ENCODE measurements around the gene CHAD.

Gene CHAD

GRCh38 chr17:50468304-50469207, at the start of gene CHAD:
TSS of gene CHAD (minus strand) at chr17:50468880. CDS start at chr17:50468813, 67 bp downstream.
- no peak for DNase-seq

- DNase-seq, result no peak
These were observed 49.1 kb upstream of the CHAD start for GRCh38 chr17:50517504-50518383.

DNA sequence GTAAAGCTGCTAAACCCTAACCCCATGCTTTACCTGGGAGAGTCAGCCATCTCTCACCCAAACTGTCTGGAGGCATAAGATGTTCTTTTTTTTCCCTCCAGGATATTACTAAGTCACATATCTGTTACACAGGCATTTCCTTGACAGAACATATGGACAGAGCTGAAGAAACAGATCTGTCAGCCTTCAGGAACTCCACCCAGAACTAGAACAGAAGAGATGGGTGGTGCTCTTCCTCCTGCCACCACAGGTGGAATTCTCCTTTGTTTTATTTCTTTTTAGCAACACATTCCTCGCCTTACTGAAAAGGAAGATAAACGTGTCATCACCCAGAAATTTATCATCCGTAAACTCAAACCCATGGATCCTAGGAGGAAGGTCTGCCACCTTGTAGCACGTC, 48.3 kb upstream of the CHAD start:
- no peak for DNase-seq

GRCh38 chr17:50514936-50515702, 46.4 kb upstream of the CHAD start:
- DNase-seq, result no peak

DNA sequence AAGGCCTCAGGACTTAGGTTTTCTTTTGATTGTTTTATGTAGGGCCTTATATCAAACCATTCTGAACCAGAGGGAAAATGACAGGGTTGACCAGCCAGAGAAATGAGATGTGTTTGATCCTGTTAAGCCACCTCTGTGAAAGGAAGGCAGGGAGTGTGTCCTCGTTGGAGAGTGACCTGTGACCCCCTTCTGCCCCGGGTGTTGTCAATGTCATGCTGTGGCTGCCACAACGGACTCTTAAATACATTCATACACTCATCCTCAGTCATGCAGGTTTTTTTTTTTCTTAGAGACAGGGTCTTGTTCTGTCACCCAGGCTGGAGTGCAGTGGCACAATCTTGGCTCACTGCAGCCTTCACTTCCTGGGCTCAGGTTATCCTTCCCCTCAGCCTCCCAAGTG, 45.7 kb upstream of the CHAD start:
- DNase-seq, result no peak

- no peak for DNase-seq
These were observed 44.8 kb upstream of the CHAD start for GRCh38 chr17:50513495-50513894.

DNA sequence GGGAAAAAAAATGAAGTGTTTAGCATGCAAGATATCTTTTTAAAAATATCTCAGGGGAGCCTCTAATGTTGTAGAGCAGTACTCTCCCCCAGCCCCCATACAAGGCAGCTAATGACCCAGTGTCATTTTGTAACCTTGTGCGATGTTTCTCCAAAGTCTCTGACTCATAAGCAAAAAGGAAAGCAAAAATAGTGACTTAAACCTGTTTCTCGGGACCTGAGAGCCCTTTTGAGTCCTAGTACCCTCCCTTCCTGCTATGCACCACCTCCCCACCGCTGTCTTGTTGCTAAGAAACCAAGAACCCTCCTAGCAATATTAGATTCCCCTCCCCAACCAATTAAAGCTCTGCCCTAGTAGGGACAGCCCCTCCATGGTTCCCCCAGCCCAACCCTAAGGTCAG, 42.4 kb upstream of the CHAD start:
- DNase-seq, result no peak

DNA sequence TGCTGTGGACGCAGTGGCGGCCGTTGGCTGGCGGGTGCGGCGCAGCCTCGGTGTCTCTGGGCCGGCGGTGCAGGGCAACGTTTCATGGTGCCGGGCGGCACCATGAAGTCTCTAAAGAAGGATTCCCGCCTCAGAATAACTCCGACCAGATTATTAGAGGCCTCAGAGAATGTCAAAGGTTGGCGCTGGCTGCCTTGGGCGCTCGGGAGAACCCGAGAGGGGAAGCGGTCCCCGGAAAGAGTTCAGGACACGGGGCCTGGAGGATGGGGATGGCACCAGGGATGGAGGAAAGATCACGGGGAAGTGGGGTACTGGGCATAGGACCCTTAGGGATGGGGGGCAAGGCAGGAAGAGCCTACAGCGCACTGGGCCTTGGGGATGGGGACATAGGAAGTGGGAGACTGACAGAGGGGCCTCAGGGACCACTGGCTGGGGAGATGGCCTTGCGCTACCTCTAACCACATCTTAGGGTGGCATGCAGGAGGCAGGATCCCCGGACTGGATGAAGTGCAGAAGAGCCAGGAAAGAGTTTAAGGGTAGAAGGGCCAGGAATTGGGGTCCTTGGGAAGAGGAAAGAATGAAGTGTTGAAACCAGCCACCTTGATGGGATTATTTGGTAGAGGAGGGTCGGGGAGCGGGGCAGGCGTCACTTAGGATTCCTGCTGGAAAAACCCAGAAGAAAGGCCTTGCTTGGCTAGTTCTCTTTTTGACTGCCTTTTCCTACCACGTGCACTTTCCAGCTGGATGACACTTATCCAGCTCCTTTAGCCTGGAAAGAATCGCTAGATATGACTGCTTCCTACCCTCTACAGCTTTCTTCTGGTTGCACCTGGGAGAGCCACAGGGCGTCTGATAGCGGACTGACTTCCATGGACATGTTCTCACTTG, 40.1 kb upstream of the CHAD start:
- no peak for DNase-seq

- no peak for DNase-seq
These were observed 39.3 kb upstream of the CHAD start, which contains the start of gene MYCBPAP for GRCh38 chr17:50507871-50508572. TSS of gene MYCBPAP (plus strand) at chr17:50508439. CDS start at chr17:50508675, 236 bp downstream.

- no peak for DNase-seq
These were observed 37.6 kb upstream of the CHAD start for GRCh38 chr17:50506298-50506697.

DNA sequence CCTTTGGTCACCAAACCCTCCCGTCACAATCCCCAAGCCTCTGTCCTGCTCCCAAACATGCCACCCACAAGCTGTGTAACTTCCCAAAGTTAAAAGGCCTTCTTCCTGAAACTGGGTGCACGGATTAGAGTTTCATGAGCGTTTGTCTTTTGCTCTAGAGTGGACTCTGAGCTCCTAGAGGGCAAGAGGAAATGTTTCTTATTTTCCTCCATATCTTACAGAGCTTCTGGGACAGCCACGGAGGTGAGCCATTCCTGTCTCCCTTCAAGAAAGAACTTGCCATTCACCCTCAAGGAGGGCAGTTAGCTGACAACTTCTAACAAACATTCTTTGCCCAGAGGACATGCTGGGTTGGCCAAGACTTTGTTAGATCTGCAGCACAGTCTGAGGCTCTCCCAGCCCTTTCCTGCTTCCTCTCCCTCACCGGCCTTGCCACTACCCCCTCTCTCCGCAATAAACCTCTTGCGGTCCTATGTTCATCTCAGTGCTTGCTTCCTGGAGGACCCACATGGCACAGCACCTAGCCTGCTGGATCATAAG, 37.0 kb upstream of the CHAD start:
- no peak for DNase-seq

DNA sequence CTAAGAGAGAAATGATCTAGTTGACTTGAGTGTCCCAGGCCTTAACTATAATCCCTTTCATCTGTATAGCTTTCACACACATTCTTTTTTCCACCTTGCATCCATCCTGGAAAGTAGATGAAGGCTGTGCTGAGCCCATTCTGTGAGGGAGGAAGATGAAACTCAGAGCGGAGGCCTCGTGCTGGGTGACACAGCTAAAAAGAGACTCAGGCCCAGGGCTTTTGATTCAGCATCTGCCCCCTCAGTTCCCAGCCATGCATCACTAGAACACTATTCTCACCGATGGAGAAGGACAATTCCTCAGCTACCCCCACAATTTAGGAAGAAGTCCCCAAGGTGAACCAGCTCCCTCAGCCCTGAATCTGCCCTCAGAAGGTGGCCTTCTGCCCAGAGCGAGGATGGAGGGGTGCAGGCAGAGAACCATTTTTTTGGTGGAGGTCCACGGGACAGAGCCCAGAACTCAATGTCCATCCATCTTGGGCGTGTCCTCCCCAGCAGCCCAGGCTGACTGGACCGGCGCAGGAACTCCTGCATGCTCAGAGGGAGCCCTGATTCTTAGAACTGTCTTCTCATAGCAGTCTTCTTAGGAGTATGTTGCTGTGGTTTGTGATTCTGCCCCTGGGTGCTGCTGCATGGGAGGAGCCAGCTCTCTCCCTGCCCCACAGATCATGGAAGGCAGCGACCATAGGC, 33.8 kb upstream of the CHAD start:
- no peak for DNase-seq

GRCh38 chr17:50501054-50501453, 32.4 kb upstream of the CHAD start:
- DNase-seq, result no peak

DNA sequence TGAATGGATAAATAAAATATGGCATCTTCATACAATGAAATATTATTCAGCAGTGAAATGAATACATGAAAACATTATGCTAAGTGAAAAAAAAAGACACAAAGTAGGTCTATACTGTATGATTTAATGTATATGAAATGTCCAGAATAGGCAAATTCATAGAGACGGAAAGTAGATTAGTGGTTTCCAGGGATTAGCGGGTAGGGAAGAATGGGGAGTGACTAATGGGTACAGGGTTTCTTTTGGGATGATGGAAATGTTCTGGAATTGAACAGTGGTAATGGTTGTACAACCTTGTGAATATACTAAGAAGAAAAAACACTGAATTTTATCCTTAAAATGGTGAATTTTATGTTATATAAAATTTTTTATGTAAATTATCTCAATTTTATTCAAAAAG, 31.0 kb upstream of the CHAD start:
- DNase-seq, result no peak

DNA sequence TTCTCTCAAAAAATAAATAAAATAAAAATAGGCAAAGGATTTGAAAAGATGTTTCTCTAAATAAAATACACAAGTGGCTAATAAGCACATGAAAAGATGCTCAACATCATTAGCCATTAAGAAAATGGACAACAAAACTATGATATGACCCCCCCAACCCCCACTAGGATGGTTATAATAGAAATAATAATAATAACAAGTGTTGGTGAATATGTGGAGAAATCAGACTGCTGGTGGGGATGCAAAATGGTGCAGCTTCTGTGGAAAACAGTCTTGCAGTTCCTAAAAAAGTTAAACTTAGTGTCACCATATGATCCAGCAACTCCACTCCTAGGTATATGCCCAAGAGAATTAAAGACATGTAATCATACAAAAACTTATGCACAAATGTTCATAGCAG, 30.6 kb upstream of the CHAD start:
- DNase-seq, result no peak

GRCh38 chr17:50498021-50498874, 29.6 kb upstream of the CHAD start:
- no peak for DNase-seq

GRCh38 chr17:50495918-50496317, 27.2 kb upstream of the CHAD start:
- no peak for DNase-seq

DNA sequence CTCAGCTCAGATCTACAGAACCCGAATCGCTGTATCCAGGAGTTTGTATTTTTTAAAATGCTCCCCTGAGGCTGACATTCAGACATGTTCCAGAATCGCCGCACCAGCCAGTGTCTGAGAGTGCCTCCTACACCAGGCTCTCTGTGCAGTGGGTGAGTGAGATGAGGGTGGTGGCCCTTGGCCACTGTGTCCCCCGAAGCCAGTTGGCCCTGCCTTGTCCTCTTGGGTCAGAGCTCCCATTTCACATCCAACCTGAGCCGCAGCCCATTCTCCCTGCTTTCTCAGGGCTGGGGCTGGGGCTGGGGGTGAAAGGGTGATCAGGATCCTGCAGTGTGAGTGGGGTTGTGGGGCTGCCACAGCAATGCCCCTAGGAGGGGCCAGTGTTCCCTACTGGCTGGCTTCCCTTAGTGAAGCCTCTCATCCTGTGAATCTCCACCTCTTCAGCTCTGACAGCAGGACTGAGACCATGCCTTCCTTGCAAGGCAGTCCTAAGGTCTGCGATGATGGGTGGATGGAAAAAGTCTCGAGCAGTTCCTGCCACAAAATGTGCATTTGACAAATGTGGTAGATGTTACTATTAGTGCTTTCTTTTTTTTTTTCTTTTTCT, 26.6 kb upstream of the CHAD start:
- DNase-seq, result no peak

- DNase-seq, result no peak
These were observed 25.1 kb upstream of the CHAD start for GRCh38 chr17:50493744-50494143.

All from KG1 (cell line).